Globus pallidus (tissue), 1 donor: ENCODE measurements around the gene PCDHGA1.

Experiments used
- DNase-seq: peaks from one replicate; pipeline ENCODE4 v3.0.0-alpha.2; 2015; ENCODE audit warnings: low spot score

Gene PCDHGA1

GRCh38 chr5:141514330-141515133 is 184.2 kb downstream of the PCDHGA1 start:
- DNase-seq: no peak

GRCh38 chr5:141515141-141515540 is 184.8 kb downstream of the PCDHGA1 start:
- no peak for DNase-seq

GRCh38 chr5:141515946-141516671 is 185.8 kb downstream of the PCDHGA1 start:
- DNase-seq: no peak

- no peak for DNase-seq
Measured at GRCh38 chr5:141516672-141517025, 186.3 kb downstream of the PCDHGA1 start.

- DNase-seq: no peak
Measured at GRCh38 chr5:141517312-141517711, 187.0 kb downstream of the PCDHGA1 start.

- DNase-seq: no peak
Measured at GRCh38 chr5:141517880-141518617, 187.7 kb downstream of the PCDHGA1 start.

- no peak for DNase-seq
Measured at GRCh38 chr5:141518618-141519015, 188.3 kb downstream of the PCDHGA1 start.

GRCh38 chr5:141519605-141520565 is 189.6 kb downstream of the PCDHGA1 start:
- no peak for DNase-seq

- peak; percentile 90 for DNase-seq
Measured at GRCh38 chr5:141521244-141521781, 191.0 kb downstream of the PCDHGA1 start.

GRCh38 chr5:141522301-141522700 is 192.0 kb downstream of the PCDHGA1 start:
- no peak for DNase-seq

- no peak for DNase-seq
Measured at GRCh38 chr5:141523991-141524390, 193.7 kb downstream of the PCDHGA1 start.

- DNase-seq: peak; percentile 84
Measured at GRCh38 chr5:141524604-141525597, 194.6 kb downstream of the PCDHGA1 start.

GRCh38 chr5:141525653-141526052 is 195.3 kb downstream of the PCDHGA1 start:
- no peak for DNase-seq

GRCh38 chr5:141527426-141527825 is 197.1 kb downstream of the PCDHGA1 start:
- DNase-seq: no peak

GRCh38 chr5:141528291-141528984 is 198.1 kb downstream of the PCDHGA1 start:
- no peak for DNase-seq

GRCh38 chr5:141529002-141529401 is 198.7 kb downstream of the PCDHGA1 start:
- DNase-seq: no peak

GRCh38 chr5:141529873-141530272 is 199.6 kb downstream of the PCDHGA1 start:
- DNase-seq: no peak

GRCh38 chr5:141532726-141533125 is 202.4 kb downstream of the PCDHGA1 start:
- no peak for DNase-seq

- DNase-seq: no peak
Measured at GRCh38 chr5:141533897-141534296, 203.6 kb downstream of the PCDHGA1 start.
